ENCODE measurements around the gene ST6GALNAC3. TPM values are rescaled to one million over a fixed set of nuclear protein-coding genes. Genes with fewer than 3 reads are reported as not detected.
"Not testable (repeated sequence)": the region's sequence is repeated elsewhere in the genome, so short reads cannot be mapped to it uniquely, and the experiment has no call there.

ST6GALNAC3 gene
- total RNA-seq, 1 experiment from 2014 or later, result not detected

DNA sequence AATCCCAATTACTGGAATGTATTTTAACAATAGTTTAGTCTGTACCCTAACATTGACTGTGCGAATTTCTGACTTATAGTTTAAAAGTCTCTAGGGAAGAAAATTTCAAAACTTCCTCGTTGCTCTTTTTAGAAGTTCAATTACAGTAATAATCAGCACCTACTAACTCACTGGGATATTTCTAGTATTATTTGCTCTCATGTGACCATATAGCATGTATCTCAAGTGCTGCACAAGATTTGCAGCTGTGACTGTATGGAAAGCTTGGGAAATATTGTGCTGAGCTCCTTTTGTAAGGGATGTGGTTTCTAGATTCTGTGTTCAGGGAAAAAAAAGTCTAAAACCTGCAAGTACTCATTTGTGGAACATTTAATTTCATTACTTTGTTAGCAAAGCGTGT lies 153.1 kb downstream of the ST6GALNAC3 start:
- DNase-seq (ENCODE audit: low spot score), result no peak
- in situ Hi-C loops (cut with HindIII; ENCODE audit: low sequenced_read_pairs), result no loop called here

DNA sequence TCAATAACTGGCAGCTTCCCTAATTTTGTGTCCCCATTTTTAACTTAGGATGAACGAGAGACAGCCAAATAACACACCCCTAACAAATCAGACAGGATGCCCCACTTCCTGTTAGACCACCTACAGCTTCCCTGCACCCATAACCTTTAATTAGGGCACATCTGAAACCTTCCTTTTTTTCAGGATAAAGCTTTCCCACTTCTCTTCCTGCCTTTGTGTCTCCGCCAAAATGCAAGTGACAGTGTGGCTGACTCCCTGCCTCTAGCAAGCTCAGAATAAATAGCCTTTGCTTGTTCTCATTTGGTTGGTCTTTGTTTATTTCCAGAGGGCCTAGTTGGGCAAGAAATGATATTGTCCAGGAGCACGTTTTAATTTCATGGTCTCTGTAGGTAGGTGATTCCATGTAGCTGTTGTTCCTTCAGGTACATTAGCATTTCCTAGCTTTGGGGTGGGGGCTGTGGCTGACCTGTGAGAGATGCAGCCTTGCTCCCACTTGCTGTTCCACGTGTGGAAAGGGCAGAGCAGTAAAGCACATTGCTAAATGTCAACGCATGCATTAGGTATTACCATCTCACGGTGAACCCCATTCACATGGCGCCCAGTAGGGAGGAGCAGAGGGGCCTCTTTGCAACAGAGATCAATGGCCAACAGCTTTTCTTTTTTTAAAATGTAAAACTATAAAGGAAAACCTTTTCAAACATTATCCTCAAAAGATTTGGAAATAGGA lies 154.9 kb downstream of the ST6GALNAC3 start:
- DNase-seq (ENCODE audit: low spot score), result no peak
- in situ Hi-C loops (cut with HindIII; ENCODE audit: low sequenced_read_pairs), result no loop called here

DNA sequence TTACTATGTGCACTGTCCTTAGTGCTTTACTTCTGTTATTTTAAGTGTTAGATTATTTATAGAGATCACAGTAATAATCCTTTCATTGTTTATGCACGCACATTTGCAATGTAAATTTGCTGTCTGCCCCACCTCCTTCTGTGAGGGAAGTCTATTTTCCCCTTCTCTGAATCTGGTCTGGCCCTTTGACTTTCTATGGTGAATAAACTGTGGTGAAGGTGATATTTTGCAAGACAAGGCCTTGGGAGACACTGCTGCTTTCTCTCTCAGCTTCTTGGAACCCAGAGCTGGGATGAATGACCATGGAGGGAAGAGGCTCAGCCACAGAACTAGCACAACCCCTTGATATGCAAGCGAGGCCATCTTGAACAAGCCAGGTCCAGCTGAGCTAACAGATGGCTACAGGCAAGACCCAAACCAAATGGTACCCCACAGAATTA lies 156.3 kb downstream of the ST6GALNAC3 start:
- DNase-seq (ENCODE audit: low spot score), result peak; percentile 37
- in situ Hi-C loops (cut with HindIII; ENCODE audit: low sequenced_read_pairs), result no loop called here

DNA sequence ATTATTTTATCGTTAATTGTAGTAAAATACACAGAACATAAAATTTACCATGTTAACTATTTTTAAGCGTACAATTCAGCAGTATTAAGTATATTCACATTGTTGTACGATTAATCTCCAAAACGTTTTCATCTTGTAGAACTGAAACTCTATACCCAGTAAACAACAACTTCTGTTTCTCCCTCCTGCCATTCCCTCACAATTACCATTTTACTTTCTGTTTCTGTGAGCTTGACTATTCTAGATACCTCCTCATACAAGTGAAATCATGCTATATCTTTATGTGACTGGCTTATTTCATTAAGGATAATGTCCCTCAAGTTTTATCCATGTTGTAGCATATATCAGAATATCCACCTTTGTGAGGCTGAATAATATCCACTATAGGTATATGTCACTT lies 156.8 kb downstream of the ST6GALNAC3 start:
- no peak for DNase-seq (ENCODE audit: low spot score)
- in situ Hi-C loops (cut with HindIII; ENCODE audit: low sequenced_read_pairs), result no loop called here

DNA sequence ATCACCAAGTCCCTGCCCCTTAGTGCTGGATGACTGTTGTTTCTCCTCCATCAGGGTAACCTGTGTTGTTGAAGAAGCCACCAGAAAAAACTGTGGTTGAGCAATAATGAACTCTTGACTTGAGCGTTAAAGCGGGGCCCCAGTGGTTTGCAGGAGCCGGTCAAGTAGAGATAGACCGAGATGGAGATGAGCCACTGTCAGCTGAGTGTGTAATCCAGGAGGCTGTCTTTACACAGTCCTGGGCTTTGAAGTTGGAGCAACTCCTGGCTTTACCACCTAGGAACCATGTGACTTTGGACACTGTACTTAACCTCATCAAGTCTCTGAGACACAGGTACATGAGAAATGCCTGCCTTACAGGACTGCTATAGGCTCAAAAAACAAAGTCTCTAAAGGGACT lies 158.1 kb downstream of the ST6GALNAC3 start:
- no peak for DNase-seq (ENCODE audit: low spot score)
- in situ Hi-C loops (cut with HindIII; ENCODE audit: low sequenced_read_pairs), result no loop called here

DNA sequence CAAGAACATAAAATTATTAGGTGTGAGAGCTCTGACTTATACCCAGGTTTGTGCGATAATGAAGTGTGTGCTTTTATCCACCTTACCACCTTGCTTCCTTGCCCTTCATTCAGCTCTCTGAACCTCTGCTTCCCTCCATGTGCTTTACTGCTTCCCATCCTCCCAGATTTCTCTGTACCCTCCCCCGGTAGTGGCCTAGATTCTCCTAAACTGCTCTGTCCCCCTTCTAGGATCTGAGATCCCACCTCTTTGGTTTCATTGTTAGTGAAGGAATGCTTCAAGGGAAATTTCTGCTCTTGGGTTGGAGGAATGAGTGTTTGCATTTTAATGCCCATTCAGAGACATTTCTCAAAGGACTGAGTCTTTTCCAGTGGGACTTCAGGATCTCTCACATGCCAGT lies 159.5 kb downstream of the ST6GALNAC3 start:
- in situ Hi-C loops (cut with HindIII; ENCODE audit: low sequenced_read_pairs), result no loop called here

DNA sequence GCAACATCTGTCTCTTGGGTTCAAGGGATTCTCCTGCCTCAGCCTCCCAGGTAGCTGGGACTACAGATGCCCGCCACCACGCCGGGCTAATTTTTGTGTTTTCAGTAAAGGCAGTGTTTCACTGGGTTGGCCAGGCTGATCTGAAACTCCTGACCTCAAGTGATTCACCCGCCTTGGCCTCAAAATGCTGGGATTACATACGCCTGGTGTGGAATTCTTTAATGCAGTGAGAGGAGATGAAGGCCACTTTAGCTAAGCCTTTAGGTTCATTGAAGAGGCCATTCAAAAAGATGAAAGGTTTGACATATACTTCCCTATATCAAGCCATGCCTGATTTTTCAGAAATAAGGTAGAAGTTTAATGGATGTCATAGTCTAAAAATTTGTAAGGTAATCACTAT lies 162.7 kb downstream of the ST6GALNAC3 start:
- no peak for DNase-seq (ENCODE audit: low spot score)
- in situ Hi-C loops (cut with HindIII; ENCODE audit: low sequenced_read_pairs), result no loop called here

More for the DNA sequence above, 159.5 kb downstream of the ST6GALNAC3 start:
- no peak for DNase-seq (ENCODE audit: low spot score)

DNA sequence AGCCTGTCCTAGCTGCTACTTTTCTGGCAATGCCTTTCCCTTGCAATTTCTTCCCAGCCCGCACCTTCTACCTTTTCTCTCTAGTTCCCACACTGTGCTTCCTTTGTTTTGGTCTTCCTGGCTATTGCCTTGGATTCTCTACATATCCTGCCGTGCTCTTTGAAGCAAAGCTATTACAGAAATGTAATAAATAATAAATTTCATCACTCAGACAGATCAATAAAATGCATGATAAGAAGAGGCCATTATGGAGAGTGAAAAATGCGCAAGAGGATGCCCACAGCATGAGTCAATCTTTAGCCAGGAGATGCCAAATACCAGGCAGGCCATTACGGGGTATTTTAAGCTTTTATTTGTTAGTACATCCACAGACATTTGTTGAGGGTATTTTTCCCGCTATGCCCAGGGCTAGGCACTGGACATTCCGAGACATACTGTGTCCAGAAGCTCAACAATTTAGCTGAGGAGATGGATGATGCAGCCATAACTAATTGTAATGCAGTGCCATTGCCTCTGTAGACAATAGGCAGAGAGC lies 163.6 kb downstream of the ST6GALNAC3 start:
- DNase-seq (ENCODE audit: low spot score), result no peak
- in situ Hi-C loops (cut with HindIII; ENCODE audit: low sequenced_read_pairs), result no loop called here

DNA sequence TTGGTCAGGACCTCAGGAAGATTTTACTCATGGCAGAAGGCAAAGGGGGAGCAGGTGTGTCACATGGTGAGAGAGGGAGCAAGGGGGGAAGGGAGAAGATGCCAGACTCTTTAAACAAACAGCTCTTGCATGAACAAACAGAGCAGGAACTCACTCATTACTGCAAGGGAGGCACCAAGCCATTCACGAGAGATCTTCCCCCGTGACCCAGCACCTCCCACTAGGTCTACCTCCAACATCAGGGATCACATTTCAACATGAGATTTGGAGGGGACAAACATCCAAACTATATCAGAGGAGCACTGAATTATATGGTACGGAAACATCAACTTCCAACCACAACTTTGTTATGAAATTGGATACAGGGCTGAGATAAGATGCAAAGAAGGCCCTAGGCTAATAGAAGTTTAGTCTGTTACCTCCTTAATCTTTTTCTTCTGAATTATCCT lies 164.9 kb downstream of the ST6GALNAC3 start:
- in situ Hi-C loops (cut with HindIII; ENCODE audit: low sequenced_read_pairs), result no loop called here
- DNase-seq (ENCODE audit: low spot score), result no peak

DNA sequence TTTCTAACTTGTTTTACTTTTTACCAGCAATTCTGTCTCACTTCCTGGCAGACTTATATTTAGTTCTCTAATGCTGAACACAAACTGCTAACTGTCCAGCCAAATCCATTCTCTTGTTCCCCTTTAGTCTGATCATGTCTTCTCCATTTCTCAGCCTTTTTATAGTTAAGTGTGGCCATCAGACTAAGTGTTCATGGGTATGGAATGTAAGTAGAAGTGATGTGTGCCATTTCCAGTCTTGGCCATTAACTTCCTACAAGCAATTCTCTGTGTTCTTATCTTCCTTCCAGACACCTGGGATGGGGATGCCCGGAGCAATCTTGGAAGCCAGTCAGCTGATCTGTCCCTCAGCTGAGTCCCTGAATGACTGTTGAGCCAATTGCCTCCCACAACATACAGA lies 165.8 kb downstream of the ST6GALNAC3 start:
- no peak for DNase-seq (ENCODE audit: low spot score)
- in situ Hi-C loops (cut with HindIII; ENCODE audit: low sequenced_read_pairs), result no loop called here

DNA sequence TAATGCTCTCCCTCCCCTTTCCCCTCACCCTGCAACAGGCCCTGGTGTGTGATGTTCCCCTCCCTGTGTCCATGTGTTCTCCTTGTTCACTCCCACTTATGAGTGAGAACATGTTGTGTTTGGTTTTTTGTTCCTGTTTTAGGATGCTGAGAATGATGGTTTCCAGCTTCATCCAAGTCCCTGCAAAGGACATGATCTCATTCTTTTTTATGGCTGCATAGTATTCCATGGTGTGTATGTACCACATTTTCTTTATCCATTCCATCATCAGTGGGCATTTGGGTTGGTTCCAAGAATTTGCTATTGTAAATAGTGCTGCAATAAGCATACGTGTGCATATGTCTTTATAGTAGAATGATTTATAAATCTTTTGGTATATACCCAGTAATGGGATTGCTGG lies 168.0 kb downstream of the ST6GALNAC3 start:
- DNase-seq (ENCODE audit: low spot score); in situ Hi-C loops (cut with HindIII; ENCODE audit: low sequenced_read_pairs): not testable (repeated sequence)

DNA sequence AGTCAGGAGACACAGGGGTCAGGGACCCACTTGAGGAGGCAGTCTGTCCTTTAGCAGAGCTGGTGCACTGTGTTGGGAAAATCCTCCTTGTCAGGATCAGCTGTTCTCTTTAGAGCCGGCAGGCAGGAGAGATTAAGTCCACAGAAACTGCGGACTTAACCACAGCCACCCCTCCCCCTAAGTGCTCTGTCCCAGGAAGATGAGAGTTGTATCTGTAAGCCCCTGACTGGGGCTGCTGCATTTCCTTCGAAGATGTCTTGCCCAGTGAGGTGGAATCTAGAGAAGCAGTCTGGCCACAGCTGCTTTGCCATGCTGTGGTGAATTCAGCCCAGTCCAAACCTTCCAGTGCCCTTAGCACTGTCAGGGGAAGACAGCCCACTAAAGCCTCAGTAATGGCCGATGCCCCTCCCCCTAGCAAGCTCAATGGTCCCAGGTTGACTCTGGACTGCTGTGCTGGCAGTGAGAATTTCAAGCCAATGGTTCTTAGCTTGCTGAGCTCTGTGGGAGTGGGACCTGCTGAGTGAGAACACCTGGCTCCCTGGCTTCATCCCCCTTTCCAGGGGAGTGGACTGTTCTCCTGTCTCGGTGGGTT lies 172.8 kb downstream of the ST6GALNAC3 start:
- in situ Hi-C loops (cut with HindIII; ENCODE audit: low sequenced_read_pairs), result no loop called here

DNA sequence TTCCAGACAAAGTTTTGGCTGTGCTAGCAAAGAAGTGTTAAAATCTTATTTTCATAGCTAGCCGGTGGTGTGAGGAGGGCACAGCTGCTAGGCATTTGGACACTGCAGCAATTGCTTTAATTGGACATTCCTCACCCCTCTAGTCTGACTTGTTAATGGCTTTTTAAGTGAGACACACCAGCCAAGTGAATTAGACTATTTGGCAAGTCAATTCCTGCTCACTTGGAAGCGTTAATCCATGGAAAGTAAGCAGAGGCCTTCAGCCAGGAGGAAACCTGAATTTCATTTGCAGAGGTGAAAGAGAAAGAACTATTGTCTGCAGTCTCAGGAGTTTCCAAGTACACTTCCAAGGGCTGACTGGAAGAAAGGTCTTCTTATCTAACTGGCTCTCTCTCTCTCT lies 175.7 kb downstream of the ST6GALNAC3 start:
- in situ Hi-C loops (cut with HindIII; ENCODE audit: low sequenced_read_pairs), result no loop called here
- no peak for DNase-seq (ENCODE audit: low spot score)

More for the DNA sequence above, 172.8 kb downstream of the ST6GALNAC3 start:
- DNase-seq (ENCODE audit: low spot score), result no peak

DNA sequence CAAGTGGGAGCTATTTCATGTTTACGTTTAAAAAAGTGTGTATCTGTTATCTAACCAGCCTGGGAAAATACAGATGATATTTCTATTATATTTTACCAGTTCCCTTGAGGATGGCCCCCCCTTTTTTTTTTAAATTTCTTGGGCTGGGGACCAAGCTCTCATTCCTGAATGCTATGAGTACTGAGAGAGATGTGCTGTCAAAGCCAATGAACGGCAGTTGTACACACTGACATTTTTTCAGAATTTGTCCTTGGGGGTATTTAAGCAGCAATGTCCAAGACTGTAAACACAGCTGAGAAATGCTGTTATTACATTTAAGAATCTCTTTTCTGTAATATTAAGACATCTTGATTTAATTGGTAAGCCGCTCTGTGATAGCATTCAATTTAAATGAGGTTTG lies 177.9 kb downstream of the ST6GALNAC3 start:
- in situ Hi-C loops (cut with HindIII; ENCODE audit: low sequenced_read_pairs), result no loop called here
- DNase-seq (ENCODE audit: low spot score), result no peak

DNA sequence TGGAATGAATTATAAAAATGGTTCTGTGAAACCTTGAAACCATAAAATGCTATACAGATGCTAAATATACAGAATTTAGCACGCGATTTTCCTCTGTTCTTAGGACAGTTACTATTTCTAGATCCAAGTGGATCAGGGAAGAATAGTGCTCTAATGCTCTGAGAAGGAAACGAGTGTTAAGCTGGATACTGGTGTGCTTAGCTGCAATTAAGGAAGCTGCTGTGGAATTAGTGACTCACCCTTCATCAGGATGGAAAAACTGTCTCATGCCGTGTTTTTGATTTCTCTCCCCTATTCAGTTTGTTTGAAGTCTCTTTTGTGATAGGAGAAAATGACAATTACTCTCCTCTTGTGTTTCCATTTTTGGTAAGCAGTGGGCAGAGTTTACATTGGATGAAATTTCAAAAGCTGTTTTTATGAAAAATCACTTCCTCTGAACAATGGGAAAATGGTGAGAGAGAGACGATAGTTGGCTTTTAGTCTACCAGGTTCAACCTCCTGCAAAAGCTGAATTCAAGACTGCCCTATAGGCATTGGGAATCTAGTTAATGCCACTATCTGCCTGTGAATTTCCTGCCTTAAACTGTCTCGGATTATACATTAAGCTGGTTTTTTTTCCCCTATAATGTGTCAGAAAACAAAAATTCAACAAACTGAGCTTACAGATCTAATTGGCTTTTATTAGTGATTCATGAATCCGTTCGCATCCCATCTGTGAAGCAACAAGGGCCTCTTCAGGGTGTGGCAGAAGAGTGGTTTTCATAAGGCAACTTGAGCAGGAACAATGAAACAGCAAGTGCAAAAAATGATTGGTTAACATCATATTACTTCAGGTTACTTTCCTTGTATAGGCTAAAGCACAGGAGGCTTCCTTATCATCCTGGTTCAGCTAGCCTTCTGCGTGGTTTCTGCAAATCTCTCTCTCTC lies 179.8 kb downstream of the ST6GALNAC3 start:
- in situ Hi-C loops (cut with HindIII; ENCODE audit: low sequenced_read_pairs), result no loop called here

DNA sequence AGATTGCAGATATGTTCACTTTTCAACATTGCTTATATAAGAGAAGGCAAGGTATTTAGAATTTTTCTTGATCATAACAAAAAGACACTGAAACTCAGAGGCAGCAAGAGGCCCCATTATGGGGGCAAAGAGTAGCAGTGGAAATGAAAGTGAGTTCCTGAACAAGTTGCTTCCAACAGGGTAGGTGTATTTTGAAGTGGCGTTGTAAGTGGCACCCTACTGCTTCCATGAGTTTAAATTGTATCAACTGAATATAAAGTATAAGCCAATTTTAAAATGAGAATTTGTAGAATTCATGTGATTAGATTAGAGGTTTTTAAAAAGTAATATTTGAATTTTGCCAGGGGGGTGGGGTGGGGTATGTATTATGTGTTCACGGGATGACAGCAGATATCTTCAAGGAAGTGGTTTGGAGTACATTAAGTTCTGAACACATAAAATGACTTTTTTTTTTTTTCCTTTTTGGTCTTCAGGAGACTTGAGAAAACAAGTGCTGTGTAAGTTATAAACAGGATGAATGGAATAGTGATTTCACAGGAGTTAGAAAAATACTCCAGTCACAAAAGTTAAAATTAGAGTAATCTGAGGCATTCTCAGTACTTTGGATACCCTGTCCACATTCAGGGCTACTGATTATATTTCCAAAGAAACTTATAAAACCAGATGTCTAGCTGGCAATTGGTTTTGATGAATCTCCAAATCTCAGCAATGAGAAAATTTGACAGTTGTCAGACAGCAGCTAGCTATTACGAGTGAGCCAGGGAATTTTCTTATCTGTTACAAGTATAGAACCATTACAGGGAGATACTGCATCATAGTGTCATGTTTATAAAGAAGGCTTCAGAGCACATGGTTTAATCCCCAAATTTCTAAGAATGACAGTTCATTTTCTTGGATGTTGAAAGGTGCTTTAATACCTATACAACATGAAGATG lies 182.0 kb downstream of the ST6GALNAC3 start:
- in situ Hi-C loops (cut with HindIII; ENCODE audit: low sequenced_read_pairs), result no loop called here
- DNase-seq (ENCODE audit: low spot score), result no peak

More for the DNA sequence above, 179.8 kb downstream of the ST6GALNAC3 start:
- DNase-seq (ENCODE audit: low spot score), result no peak

DNA sequence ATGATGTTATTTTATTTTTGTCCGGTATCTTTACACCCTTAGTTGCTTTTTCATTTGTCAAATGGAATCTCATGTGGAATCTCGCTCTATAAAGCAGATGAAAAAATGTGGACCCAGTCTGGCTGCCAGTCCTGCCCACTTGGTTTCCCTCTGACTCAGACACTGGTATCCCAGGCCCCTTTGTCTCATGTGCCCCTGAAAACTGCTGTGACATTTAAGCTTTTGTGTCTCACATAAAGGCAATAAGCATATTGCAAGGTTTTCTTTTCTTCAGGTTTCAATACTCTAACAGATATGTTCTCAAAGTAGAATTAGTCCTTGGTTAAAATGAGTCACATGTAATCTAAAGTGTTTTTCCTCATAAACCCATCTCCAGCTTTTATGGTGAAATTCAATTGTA lies 183.3 kb downstream of the ST6GALNAC3 start:
- in situ Hi-C loops (cut with HindIII; ENCODE audit: low sequenced_read_pairs), result no loop called here

DNA sequence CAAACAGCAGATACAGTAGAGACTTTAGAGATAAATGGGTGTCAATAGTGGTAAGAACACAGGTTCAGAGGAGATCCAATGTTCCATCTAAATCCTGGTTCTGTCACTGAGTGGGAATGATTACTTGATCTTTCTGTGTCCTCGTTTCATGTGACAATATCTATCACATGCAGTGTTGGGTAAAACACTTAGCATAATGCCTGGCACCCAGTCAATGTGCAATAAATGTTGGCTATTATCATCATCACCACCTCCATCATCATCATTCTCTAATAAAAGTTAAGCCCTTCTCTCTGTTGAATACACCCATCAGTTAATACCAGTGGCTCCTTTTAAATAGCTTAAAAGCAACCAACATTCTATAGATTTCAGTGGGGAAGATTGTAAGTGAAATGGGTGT lies 184.7 kb downstream of the ST6GALNAC3 start:
- no peak for DNase-seq (ENCODE audit: low spot score)
- in situ Hi-C loops (cut with HindIII; ENCODE audit: low sequenced_read_pairs), result no loop called here

More for the DNA sequence above, 183.3 kb downstream of the ST6GALNAC3 start:
- no peak for DNase-seq (ENCODE audit: low spot score)

Measured in G401 (cell line).